CD14-positive monocyte (primary cell): Measurements from ENCODE around the gene PSMD14. TPM values are rescaled to one million over a fixed set of nuclear protein-coding genes. Genes with fewer than 3 reads are reported as not detected.

Experiments
- DNase-seq, 3 donors: peaks; one replicate each; pipeline ENCODE4 v3.0.0-alpha.2; 2011 to 2022
- H2AFZ ChIP-seq: 2 replicates; pipeline ENCODE4 v1.6.0; 2012; ENCODE audit warnings: mild to moderate bottlenecking, low read depth, low read length, inconsistent platforms; ENCODE audit not compliant: insufficient read depth, poor library complexity, severe bottlenecking
- H3K27ac ChIP-seq, 2 donors: 1 replicate in 1 of 2; 2 replicates in 1 of 2; pipeline ENCODE4 v1.5.1; 2012 to 2013; ENCODE audit warnings: low read length in 2 of 2, control low read depth in 1 of 2, inconsistent platforms in 1 of 2, low read depth in 1 of 2, mild to moderate bottlenecking in 1 of 2
- H3K27me3 ChIP-seq, 2 donors: one replicate each; pipeline versions ENCODE4 v1.6.0 to v1.6.1; 2011 to 2013; ENCODE audit warnings: low read length in 2 of 2; ENCODE audit not compliant: control insufficient read depth in 2 of 2, insufficient read depth in 2 of 2
- H3K36me3 ChIP-seq, 2 donors: replicated peaks in 1 of 2; 1 replicate in 1 of 2; 2 replicates in 1 of 2; pipeline versions ENCODE4 v1.5.1 to v1.6.1; 2012 to 2013; ENCODE audit warnings: low read length in 2 of 2, control low read depth in 1 of 2, inconsistent platforms in 1 of 2, mild to moderate bottlenecking in 1 of 2; ENCODE audit not compliant: insufficient read depth in 2 of 2, control insufficient read depth in 1 of 2
- H3K4me1 ChIP-seq, 2 donors: 1 replicate in 1 of 2; 2 replicates in 1 of 2; pipeline versions ENCODE4 v1.5.1 to v1.6.1; 2012 to 2013; ENCODE audit warnings: low read length in 2 of 2, control low read depth in 1 of 2, inconsistent platforms in 1 of 2, mild to moderate bottlenecking in 1 of 2, moderate library complexity in 1 of 2; ENCODE audit not compliant: insufficient read depth in 2 of 2, control insufficient read depth in 1 of 2
- H3K4me2 ChIP-seq: replicated peaks from 2 replicates; pipeline ENCODE3; 2012; ENCODE audit warnings: low read length, moderate library complexity, mild to moderate bottlenecking; ENCODE audit not compliant: poor library complexity, severe bottlenecking; ENCODE audit errors: extremely low read depth
- H3K4me3 ChIP-seq, 3 experiments: fragments of 200-600 bp in 1 of 3; sonication (generic) in 1 of 3; replicated peaks in 1 of 3; 1 replicate in 2 of 3; 2 replicates in 1 of 3; pipeline ENCODE4 v1.5.1; 2011 to 2013; ENCODE audit warnings: low read length in 3 of 3, mild to moderate bottlenecking in 3 of 3, control low read depth in 2 of 3, low read depth in 2 of 3, inconsistent platforms in 1 of 3, moderate library complexity in 1 of 3
- H3K79me2 ChIP-seq: 2 replicates; pipeline ENCODE4 v1.6.0; 2012; ENCODE audit warnings: mild to moderate bottlenecking, control low read depth, inconsistent platforms, low read length, moderate library complexity; ENCODE audit not compliant: insufficient read depth
- H3K9ac ChIP-seq: 2 replicates; pipeline ENCODE4 v1.6.0; 2017; ENCODE audit warnings: low read length, mild to moderate bottlenecking; ENCODE audit not compliant: insufficient read depth, poor library complexity, severe bottlenecking
- H3K9me3 ChIP-seq, 2 donors: replicated peaks in 1 of 2; 1 replicate in 1 of 2; 2 replicates in 1 of 2; pipeline versions ENCODE4 v1.5.1 to v1.6.1; 2012 to 2013; ENCODE audit warnings: low read length in 2 of 2, control low read depth in 1 of 2; ENCODE audit not compliant: control insufficient read depth in 1 of 2, insufficient read depth in 1 of 2
- H4K20me1 ChIP-seq: 2 replicates; pipeline ENCODE4 v1.6.0; 2012; ENCODE audit warnings: mild to moderate bottlenecking, low read length, control low read depth, moderate library complexity; ENCODE audit not compliant: insufficient read depth
- H3K27ac Mint-ChIP-seq, 7 donors: one replicate each; pipeline ENCODE4 v1.8.0; 2020; ENCODE audit warnings: mild to moderate bottlenecking in 7 of 7, mixed read lengths in 7 of 7, moderate library complexity in 6 of 7, inconsistent platforms in 2 of 7
- H3K27me3 Mint-ChIP-seq, 3 donors: one replicate each; pipeline ENCODE4 v1.8.0; 2021 to 2022; ENCODE audit warnings: low read depth in 3 of 3, mild to moderate bottlenecking in 3 of 3, mixed read lengths in 3 of 3, moderate library complexity in 3 of 3, inconsistent platforms in 1 of 3
- H3K36me3 Mint-ChIP-seq, 2 donors: one replicate each; pipeline ENCODE4 v1.8.0; 2020; ENCODE audit warnings: mixed read lengths in 2 of 2, inconsistent platforms in 1 of 2, mild to moderate bottlenecking in 1 of 2
- H3K4me1 Mint-ChIP-seq: one replicate; pipeline ENCODE4 v1.8.0; 2020; ENCODE audit warnings: mild to moderate bottlenecking, mixed read lengths
- H3K4me3 Mint-ChIP-seq, 2 donors: one replicate each; pipeline ENCODE4 v1.8.0; 2020; ENCODE audit warnings: mild to moderate bottlenecking in 2 of 2, mixed read lengths in 2 of 2, moderate library complexity in 1 of 2
- H3K9me3 Mint-ChIP-seq, 7 donors: one replicate each; pipeline ENCODE4 v1.8.0; 2020 to 2022; ENCODE audit warnings: mixed read lengths in 7 of 7, mild to moderate bottlenecking in 6 of 7, moderate library complexity in 6 of 7, inconsistent platforms in 2 of 7
- WGBS: methylation state at CpG from one replicate; pipeline ENCODE4 v1.1.5; 2013; ENCODE audit warnings: missing lambda C conversion rate; ENCODE audit not compliant: insufficient coverage; 5-methylcytosine and 5-hydroxymethylcytosine counted together
- intact Hi-C, 2 donors: fragments of 100-400 bp; cut with micrococcal nuclease; formaldehyde crosslinking; loops; one replicate each; pipeline versions ENCODE4 v1.15.0 to v1.15.1; 2023
- polyA plus RNA-seq, 3 donors: library from polyadenylated mRNA; depleted of rRNA in 1 of 3; unstranded in 2 of 3; stranded (reverse) in 1 of 3; fragments of 300-500 nt in 2 of 3; fragments of >200 nt in 1 of 3; fragmentation: Illumina TruSeq in 2 of 3; gene quantifications; 1 replicate in 2 of 3; 2 replicates in 1 of 3; pipeline ENCODE4 v1.2.3, GENCODE V29; 2012 to 2021
- TF ChIP-seq, protein P1 (sequence below): fragments of 200-600 bp; IDR thresholded peaks from one replicate; pipeline ENCODE4 v1.8.0; 2022; ENCODE audit warnings: antibody characterized with exemption, mild to moderate bottlenecking

Gene PSMD14
- polyA plus RNA-seq, 3 donors = 8.7 to 37.8 (median 29.3) TPM

DNA sequence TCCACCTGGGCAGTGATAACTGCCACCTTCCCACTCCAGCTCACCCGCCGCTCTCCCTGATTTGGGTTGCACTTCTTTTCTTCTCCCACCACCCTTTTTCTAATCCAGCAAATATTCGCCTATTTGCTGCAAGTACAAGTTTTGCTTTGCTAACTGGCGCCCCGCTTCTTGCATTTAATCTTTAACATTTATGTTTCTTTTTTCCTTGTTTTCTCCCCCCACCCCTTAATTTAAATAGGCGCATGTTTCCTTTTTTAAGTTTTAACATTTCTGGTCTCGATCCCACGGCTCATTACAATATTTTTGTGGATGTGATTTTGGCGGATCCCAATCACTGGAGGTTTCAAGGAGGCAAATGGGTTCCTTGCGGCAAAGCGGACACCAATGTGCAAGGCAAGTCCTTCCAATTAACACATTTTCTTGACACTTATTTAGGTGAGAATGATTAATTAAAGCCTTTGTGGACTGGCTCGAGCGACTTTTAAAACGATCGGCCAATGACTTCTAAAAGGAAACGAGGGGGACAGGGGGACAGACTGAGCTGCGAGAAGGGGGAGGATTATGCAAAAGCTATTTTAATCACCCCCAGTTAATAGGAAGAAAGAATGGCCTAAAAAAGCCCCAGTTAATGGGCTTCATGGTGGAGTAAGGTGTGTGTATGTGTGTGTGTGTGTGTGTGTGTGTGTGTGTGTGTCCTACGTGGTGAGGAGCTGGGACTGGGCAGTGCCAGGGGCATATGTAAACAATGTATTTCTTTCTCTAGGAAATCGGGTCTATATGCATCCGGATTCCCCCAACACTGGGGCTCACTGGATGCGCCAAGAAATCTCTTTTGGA is 109.4 kb downstream of the PSMD14 start:
- H3K4me1 ChIP-seq = peaks cover 31 to 34% of the 10 kb centered on the region in 2 donors

DNA sequence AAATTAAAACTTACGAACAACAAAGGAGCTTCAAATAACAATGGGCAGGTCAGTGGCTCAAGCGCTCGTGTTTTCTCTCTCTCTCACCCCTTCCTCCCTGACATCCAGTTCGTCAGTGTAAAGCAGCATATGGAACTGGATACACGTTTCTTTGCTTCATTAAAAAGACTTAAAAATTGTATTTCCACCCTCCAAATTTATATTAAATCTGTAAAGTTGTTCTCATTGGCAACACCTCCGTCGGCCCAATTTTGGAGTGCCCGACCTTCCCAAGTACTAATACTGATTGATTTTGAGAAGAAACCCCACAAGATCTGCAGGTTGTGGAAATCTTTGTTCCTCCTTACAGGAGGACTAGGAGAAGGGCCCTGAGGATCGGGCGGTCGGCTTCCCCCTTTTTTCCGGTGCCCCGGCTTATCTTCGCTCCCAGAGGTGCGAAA is 110.1 kb downstream of the PSMD14 start:
- H3K4me3 Mint-ChIP-seq = peak overlapping the region in 1 of 2 donors; percentile 91
- peaks cover 33 to 38% of the 10 kb centered on the region in 2 donors for H3K4me1 ChIP-seq
- no peak for DNase-seq
- H3K4me3 ChIP-seq = no peak overlapping the region
- H3K27me3 Mint-ChIP-seq = peaks cover 94 to 100% (median 97%) of the 10 kb centered on the region in 3 donors
- H3K27ac ChIP-seq = no peak overlapping the region
- 7% methylated on average over 11 of the region's 15 CpGs for WGBS
- no peaks in the 10 kb centered on the region for H4K20me1 ChIP-seq
- no peak overlapping the region for H3K27ac Mint-ChIP-seq
- peaks cover 99 to 100% of the 10 kb centered on the region in 2 donors for H3K27me3 ChIP-seq
- H3K9ac ChIP-seq = no peak overlapping the region
- H3K36me3 ChIP-seq = no peaks in the 10 kb centered on the region
- H3K4me2 ChIP-seq = peak overlapping the region; percentile 18
- H3K9me3 ChIP-seq = peaks cover 4 to 49% of the 10 kb centered on the region in 2 donors
- peaks cover 64% of the 10 kb centered on the region for H3K4me1 Mint-ChIP-seq
- peaks cover 0 to 21% (median 14%) of the 10 kb centered on the region in 7 donors for H3K9me3 Mint-ChIP-seq
- no peaks in the 10 kb centered on the region for H3K79me2 ChIP-seq
- H2AFZ ChIP-seq = peak overlapping the region; percentile 23
- intact Hi-C loops = no loop called here
- H3K36me3 Mint-ChIP-seq = peaks cover 0 to 16% of the 10 kb centered on the region in 2 donors
- TF ChIP-seq, protein P1, sequence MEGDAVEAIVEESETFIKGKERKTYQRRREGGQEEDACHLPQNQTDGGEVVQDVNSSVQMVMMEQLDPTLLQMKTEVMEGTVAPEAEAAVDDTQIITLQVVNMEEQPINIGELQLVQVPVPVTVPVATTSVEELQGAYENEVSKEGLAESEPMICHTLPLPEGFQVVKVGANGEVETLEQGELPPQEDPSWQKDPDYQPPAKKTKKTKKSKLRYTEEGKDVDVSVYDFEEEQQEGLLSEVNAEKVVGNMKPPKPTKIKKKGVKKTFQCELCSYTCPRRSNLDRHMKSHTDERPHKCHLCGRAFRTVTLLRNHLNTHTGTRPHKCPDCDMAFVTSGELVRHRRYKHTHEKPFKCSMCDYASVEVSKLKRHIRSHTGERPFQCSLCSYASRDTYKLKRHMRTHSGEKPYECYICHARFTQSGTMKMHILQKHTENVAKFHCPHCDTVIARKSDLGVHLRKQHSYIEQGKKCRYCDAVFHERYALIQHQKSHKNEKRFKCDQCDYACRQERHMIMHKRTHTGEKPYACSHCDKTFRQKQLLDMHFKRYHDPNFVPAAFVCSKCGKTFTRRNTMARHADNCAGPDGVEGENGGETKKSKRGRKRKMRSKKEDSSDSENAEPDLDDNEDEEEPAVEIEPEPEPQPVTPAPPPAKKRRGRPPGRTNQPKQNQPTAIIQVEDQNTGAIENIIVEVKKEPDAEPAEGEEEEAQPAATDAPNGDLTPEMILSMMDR = no peak

More for the DNA sequence above, 109.4 kb downstream of the PSMD14 start:
- Histone ChIP-seq H3K36me3 (no peaks in the 10 kb centered on the region), H2AFZ (no peak overlapping the region), H3K4me2 (no peak overlapping the region), H3K4me3 (no peak overlapping the region), H3K79me2 (no peaks in the 10 kb centered on the region), H3K9ac (no peak overlapping the region), H3K9me3 (peaks cover 4 to 44% of the 10 kb centered on the region in 2 donors), H3K27me3 (peaks cover 97 to 100% of the 10 kb centered on the region in 2 donors), H4K20me1 (no peaks in the 10 kb centered on the region), H3K27ac (no peak overlapping the region)
- TF ChIP-seq, protein P1 = no peak
- peaks cover 0 to 21% (median 13%) of the 10 kb centered on the region in 7 donors for H3K9me3 Mint-ChIP-seq
- H3K27ac Mint-ChIP-seq = no peak overlapping the region
- 21% methylated on average over 5 of the region's 21 CpGs for WGBS
- peaks cover 4 to 20% of the 10 kb centered on the region in 2 donors for H3K36me3 Mint-ChIP-seq
- H3K27me3 Mint-ChIP-seq = peaks cover 87 to 96% (median 90%) of the 10 kb centered on the region in 3 donors
- peak overlapping the region in 1 of 2 donors; percentile 91 for H3K4me3 Mint-ChIP-seq
- peaks cover 58% of the 10 kb centered on the region for H3K4me1 Mint-ChIP-seq
- no peak for DNase-seq
- intact Hi-C loops = no loop called here
